Measurements from ENCODE around the gene LHFPL2. TPM values are rescaled to one million over a fixed set of nuclear protein-coding genes. Genes with fewer than 3 reads are reported as not detected.

LHFPL2 gene
- total and polyA plus RNA-seq, 9 of the 15 experiments (the other 6 are each of a cell fraction or from before 2014, with no cell fraction given), result 1.0 to 6.6 (median 4.6) TPM

GRCh38 chr5:78562001-78562400 lies 86.6 kb downstream of the LHFPL2 start (continued):
- TF ChIP-seq ASH1L (IDR thresholded peaks at IDR 0.05; ENCODE audit: borderline replicate concordance, low read depth, partially characterized antibody) (no peak), TAF15 (IDR thresholded peaks at IDR 0.05; ENCODE audit: low read depth, low read length) (no peak), CBFA2T3 (IDR thresholded peaks at IDR 0.05) (no peak), PRPF4 (IDR thresholded peaks at IDR 0.05; ENCODE audit: insufficient read depth, low read depth, low read length, poor library complexity, severe bottlenecking) (no peak), RBM22 (IDR thresholded peaks at IDR 0.05; ENCODE audit: low read depth, low read length, poor library complexity, severe bottlenecking) (no peak)

GRCh38 chr5:78561261-78561660 lies 87.3 kb downstream of the LHFPL2 start:
- Histone ChIP-seq H3K9me1 (ENCODE audit: control insufficient read depth, insufficient read depth, low read length) (no peaks in the 10 kb centered on the region), H3K9ac (ENCODE audit: insufficient read depth in 1 of 2, low read depth in 2 of 2, low read length in 2 of 2) (no peak overlapping the region), H4K20me1 (replicated peaks; ENCODE audit: control insufficient read depth, insufficient read depth, low read length) (0 out of 2 replicates have a peak, but pooled peaks cover 5% of the 10 kb centered on the region), H3K27me3 (ENCODE audit: control insufficient read depth in 2 of 2, insufficient read depth in 2 of 2, low read length in 2 of 2) (no peaks in the 10 kb centered on the region), H3K4me1 (replicated peaks in 1 of 2; ENCODE audit: control insufficient read depth in 2 of 2, insufficient read depth in 2 of 2, low read length in 2 of 2) (no peaks in the 10 kb centered on the region), H2AFZ (ENCODE audit: low read depth, low read length) (no peak overlapping the region), H3K9me3 (replicated peaks; ENCODE audit: control insufficient read depth, insufficient read depth, low read depth, low read length) (no peaks in the 10 kb centered on the region), H3K79me2 (ENCODE audit: control insufficient read depth, insufficient read depth, low read length) (no peaks in the 10 kb centered on the region), H3K27ac (ENCODE audit: extremely low read depth, low read depth, low read length) (no peak overlapping the region), H3K36me3 (ENCODE audit: control insufficient read depth, insufficient read depth, low read length) (no peaks in the 10 kb centered on the region), H3K4me3 (no peak overlapping the region), H3K4me2 (ENCODE audit: insufficient read depth, low read length) (no peak overlapping the region)
- FAIRE-seq, result peak; percentile 35
- TF ChIP-seq CBX1 (IDR thresholded peaks at IDR 0.05; ENCODE audit: low read depth), result no peak
- TF ChIP-seq PHB2 (IDR thresholded peaks at IDR 0.05; ENCODE audit: low read depth), result no peak
- TF ChIP-seq CHD1 (IDR thresholded peaks at IDR 0.05; ENCODE audit: low read length), result no peak
- no peak for TF ChIP-seq MAFG (tag; conservative IDR thresholded peaks at IDR 0.05)
- WGBS (ENCODE audit: insufficient coverage, low coverage, missing lambda C conversion rate), result 66% methylated on average over 11 of the region's 12 CpGs
- no peak for ATAC-seq
- intact Hi-C loops (cut with micrococcal nuclease) (no loop called here), in situ Hi-C loops (cut with MboI) (no loop called here)
- ChIA-PET CTCF (ENCODE audit: low intra/inter-chr PET ratio) (no interaction called here), POLR2A (no interaction called here)
- no peak for DNase-seq (ENCODE audit: extremely low read depth in 1 of 4, low spot score in 3 of 4)
- no TSS peak for BruUV-seq (replicated peaks)

Data from K562 (cell line).